ENCODE measurements around the gene POU3F2.

Gene POU3F2

DNA sequence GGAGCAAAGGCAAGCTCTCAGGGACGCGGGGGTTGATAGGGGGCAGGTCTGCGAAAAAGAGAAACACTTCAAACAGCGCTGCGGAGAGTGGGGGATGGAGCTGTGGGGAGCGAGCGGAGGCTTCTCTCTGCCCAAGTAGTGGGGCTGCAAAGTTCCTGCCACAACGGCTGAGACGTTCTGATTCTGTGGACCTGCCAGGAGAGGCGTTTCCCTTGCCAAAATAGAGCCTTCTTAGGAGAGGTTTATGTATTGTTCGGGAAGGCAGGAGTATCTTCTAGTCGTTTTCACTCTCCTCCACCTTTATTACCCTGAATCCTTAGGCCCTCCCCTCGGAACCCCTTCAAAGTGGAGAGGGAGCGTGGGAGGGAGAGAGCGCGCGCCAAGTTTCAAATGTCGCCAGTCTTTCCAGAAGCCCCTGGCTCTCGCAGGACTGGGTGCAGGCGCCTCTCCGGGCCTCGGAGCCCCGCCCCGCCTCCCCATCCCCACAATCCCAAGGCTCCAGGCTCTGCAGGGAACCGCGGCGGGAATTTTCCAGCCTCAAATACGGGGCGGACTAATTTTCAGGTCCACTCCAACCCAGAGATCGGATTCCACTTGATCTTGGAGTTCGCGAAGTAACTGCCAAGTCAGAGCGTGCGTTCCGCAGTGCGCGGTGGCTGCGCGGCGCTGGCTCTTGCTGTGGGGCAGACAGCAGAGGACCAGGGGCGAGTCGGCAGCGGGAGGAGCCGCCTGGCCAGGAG lies 10.0 kb upstream of the POU3F2 start (continued):
- TF ChIP-seq, protein P1, sequence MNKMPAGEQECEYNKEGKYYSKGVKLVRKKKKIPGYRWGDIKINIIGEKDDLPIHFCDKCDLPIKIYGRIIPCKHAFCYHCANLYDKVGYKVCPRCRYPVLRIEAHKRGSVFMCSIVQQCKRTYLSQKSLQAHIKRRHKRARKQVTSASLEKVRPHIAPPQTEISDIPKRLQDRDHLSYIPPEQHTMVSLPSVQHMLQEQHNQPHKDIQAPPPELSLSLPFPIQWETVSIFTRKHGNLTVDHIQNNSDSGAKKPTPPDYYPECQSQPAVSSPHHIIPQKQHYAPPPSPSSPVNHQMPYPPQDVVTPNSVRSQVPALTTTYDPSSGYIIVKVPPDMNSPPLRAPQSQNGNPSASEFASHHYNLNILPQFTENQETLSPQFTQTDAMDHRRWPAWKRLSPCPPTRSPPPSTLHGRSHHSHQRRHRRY (tag by site-specific recombination; IDR thresholded peaks at IDR 0.05): no peak
- TF ChIP-seq ZNF600 (tag by site-specific recombination; IDR thresholded peaks at IDR 0.05) (peak; percentile 34; the same call in 1 of the 2 replicates), PRDM6 (tag by site-specific recombination; IDR thresholded peaks at IDR 0.05) (no peak), ZNF132 (tag by site-specific recombination; IDR thresholded peaks at IDR 0.05; ENCODE audit: borderline replicate concordance) (no peak), ZNF585B (tag by site-specific recombination; IDR thresholded peaks at IDR 0.05) (no peak), ZFP41 (tag by site-specific recombination; IDR thresholded peaks at IDR 0.05; ENCODE audit: borderline replicate concordance) (no peak), MYNN (tag by site-specific recombination; IDR thresholded peaks at IDR 0.05; ENCODE audit: borderline replicate concordance) (no peak), ZNF843 (tag by site-specific recombination; IDR thresholded peaks at IDR 0.05) (0 out of 2 replicates have a peak, but pooled peaks have one; percentile 17), ZNF239 (tag by site-specific recombination; IDR thresholded peaks at IDR 0.05) (no peak), ZNF23 (tag by site-specific recombination; IDR thresholded peaks at IDR 0.05; ENCODE audit: borderline replicate concordance) (no peak), ZNF423 (tag by site-specific recombination; IDR thresholded peaks at IDR 0.05) (no peak), ZNF148 (tag by site-specific recombination; IDR thresholded peaks at IDR 0.05; ENCODE audit: borderline replicate concordance) (no peak), ZNF121 (tag by site-specific recombination; IDR thresholded peaks at IDR 0.05) (no peak), ZSCAN16 (tag by site-specific recombination; IDR thresholded peaks at IDR 0.05) (no peak), HOXC10 (CRISPR knock-in tag; IDR thresholded peaks at IDR 0.05) (no peak), KLF1 (tag by site-specific recombination; IDR thresholded peaks at IDR 0.05) (no peak), ZBTB1 (tag by site-specific recombination; IDR thresholded peaks at IDR 0.05) (no peak), ZNF140 (tag by site-specific recombination; IDR thresholded peaks at IDR 0.05) (no peak), ZNF350 (tag by site-specific recombination; IDR thresholded peaks at IDR 0.05) (no peak), ZNF175 (tag by site-specific recombination; IDR thresholded peaks at IDR 0.05) (no peak), ZBTB17 (tag by site-specific recombination; IDR thresholded peaks at IDR 0.05) (peak; percentile 63), ZNF292 (tag by site-specific recombination; IDR thresholded peaks at IDR 0.05; ENCODE audit: borderline replicate concordance, low read depth) (no peak)
- TF ChIP-seq, protein P2, sequence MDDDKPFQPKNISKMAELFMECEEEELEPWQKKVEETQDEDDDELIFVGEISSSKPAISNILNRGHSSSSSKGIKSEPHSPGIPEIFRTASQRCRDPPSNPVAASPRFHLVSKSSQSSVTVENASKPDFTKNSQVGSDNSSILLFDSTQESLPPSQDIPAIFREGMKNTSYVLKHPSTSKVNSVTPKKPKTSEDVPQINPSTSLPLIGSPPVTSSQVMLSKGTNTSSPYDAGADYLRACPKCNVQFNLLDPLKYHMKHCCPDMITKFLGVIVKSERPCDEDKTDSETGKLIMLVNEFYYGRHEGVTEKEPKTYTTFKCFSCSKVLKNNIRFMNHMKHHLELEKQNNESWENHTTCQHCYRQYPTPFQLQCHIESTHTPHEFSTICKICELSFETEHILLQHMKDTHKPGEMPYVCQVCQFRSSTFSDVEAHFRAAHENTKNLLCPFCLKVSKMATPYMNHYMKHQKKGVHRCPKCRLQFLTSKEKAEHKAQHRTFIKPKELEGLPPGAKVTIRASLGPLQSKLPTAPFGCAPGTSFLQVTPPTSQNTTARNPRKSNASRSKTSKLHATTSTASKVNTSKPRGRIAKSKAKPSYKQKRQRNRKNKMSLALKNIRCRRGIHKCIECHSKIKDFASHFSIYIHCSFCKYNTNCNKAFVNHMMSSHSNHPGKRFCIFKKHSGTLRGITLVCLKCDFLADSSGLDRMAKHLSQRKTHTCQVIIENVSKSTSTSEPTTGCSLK (tag by site-specific recombination; IDR thresholded peaks at IDR 0.05): no peak
- TF ChIP-seq, protein P3, sequence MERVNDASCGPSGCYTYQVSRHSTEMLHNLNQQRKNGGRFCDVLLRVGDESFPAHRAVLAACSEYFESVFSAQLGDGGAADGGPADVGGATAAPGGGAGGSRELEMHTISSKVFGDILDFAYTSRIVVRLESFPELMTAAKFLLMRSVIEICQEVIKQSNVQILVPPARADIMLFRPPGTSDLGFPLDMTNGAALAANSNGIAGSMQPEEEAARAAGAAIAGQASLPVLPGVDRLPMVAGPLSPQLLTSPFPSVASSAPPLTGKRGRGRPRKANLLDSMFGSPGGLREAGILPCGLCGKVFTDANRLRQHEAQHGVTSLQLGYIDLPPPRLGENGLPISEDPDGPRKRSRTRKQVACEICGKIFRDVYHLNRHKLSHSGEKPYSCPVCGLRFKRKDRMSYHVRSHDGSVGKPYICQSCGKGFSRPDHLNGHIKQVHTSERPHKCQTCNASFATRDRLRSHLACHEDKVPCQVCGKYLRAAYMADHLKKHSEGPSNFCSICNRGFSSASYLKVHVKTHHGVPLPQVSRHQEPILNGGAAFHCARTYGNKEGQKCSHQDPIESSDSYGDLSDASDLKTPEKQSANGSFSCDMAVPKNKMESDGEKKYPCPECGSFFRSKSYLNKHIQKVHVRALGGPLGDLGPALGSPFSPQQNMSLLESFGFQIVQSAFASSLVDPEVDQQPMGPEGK (tag by site-specific recombination; IDR thresholded peaks at IDR 0.05): peak; percentile 44
- TF ChIP-seq, protein P4, sequence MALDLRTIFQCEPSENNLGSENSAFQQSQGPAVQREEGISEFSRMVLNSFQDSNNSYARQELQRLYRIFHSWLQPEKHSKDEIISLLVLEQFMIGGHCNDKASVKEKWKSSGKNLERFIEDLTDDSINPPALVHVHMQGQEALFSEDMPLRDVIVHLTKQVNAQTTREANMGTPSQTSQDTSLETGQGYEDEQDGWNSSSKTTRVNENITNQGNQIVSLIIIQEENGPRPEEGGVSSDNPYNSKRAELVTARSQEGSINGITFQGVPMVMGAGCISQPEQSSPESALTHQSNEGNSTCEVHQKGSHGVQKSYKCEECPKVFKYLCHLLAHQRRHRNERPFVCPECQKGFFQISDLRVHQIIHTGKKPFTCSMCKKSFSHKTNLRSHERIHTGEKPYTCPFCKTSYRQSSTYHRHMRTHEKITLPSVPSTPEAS (tag by site-specific recombination; IDR thresholded peaks at IDR 0.05): no peak
